HepG2 (cell line): ENCODE data around the gene GDA. TPM values are rescaled to one million over a fixed set of nuclear protein-coding genes. Genes with fewer than 3 reads are reported as not detected.

ENCODE experiments used
- ATAC-seq: fragments of 200-7000 bp; cut with Tn5 transposase; 3 replicates; pipeline ENCODE4 v1.9.1; 2020; ENCODE audit warnings: mild to moderate bottlenecking, moderate library complexity
- BruUV-seq: library from RNA; stranded (reverse); fragments of 400-500 nt; replicated peaks from 2 replicates; lab custom pipeline; 2021; lab: Mats Ljungman, UMichigan
- CTCF ChIA-PET: fragments of 300-600 bp; formaldehyde crosslinking; extraction: SDS; loops from one replicate; lab custom pipeline; 2021; ENCODE audit warnings: low total read pairs, inconsistent platforms, low intra/inter-chr PET ratio; lab: Yijun Ruan, JAX
- POLR2A ChIA-PET: fragments of 350-600 bp; sonication (Branson Sonifier 250); formaldehyde crosslinking; loops from one replicate; lab custom pipeline; 2020; ENCODE audit warnings: antibody characterized with exemption, inconsistent platforms; lab: Yijun Ruan, JAX
- DNase-seq: peaks from one replicate; pipeline ENCODE4 v3.0.0-alpha.2; 2015; ENCODE audit warnings: low spot score
- FAIRE-seq: peaks from 3 replicates; lab custom pipeline; 2011; peaks lifted over from hg19 to GRCh38; lab: Jason Lieb, UNC
- H2AFZ ChIP-seq: one replicate; pipeline ENCODE4 v1.6.1; 2011; ENCODE audit warnings: low read length, inconsistent platforms
- H3K27ac ChIP-seq: fragments of 300-600 bp; 3 replicates; pipeline ENCODE4 v1.8.0; 2011; ENCODE audit warnings: mixed run types, mild to moderate bottlenecking, mixed read lengths, low read length, inconsistent platforms; ENCODE audit not compliant: insufficient read depth; ENCODE audit errors: extremely low read length
- H3K27me3 ChIP-seq, 2 experiments: fragments of 200-600 bp in 1 of 2; 2 replicates in 1 of 2; 3 replicates in 1 of 2; pipeline versions ENCODE4 v1.6.0 to v1.8.0; 2011; ENCODE audit warnings: low read length in 2 of 2, mild to moderate bottlenecking in 2 of 2, moderate library complexity in 2 of 2, inconsistent platforms in 1 of 2; ENCODE audit not compliant: insufficient read depth in 2 of 2, control insufficient read depth in 1 of 2
- H3K36me3 ChIP-seq, 2 experiments: fragments of 200-600 bp in 1 of 2; replicated peaks in 1 of 2; 2 replicates in 1 of 2; 3 replicates in 1 of 2; pipeline versions ENCODE4 v1.5.1 to v1.8.0; 2011; ENCODE audit warnings: low read length in 2 of 2, inconsistent platforms in 1 of 2; ENCODE audit not compliant: insufficient read depth in 2 of 2, control insufficient read depth in 1 of 2
- H3K4me1 ChIP-seq: 2 replicates; pipeline ENCODE4 v1.5.1; 2012; ENCODE audit warnings: low read length, inconsistent platforms; ENCODE audit not compliant: insufficient read depth
- H3K4me2 ChIP-seq: 2 replicates; pipeline ENCODE4 v1.6.0; 2011; ENCODE audit warnings: low read depth, low read length, inconsistent platforms
- H3K4me3 ChIP-seq, 3 experiments: fragments of 200-600 bp in 1 of 3; sonication (generic), shearing (Covaris generic) in 1 of 3; replicated peaks in 1 of 3; 2 replicates each; pipeline ENCODE4 v1.5.1; 2011 to 2016; ENCODE audit warnings: low read length in 3 of 3, inconsistent platforms in 2 of 3, low read depth in 2 of 3, mild to moderate bottlenecking in 2 of 3, control low read depth in 1 of 3, mixed read lengths in 1 of 3; ENCODE audit not compliant: insufficient read depth in 1 of 3
- H3K79me2 ChIP-seq: one replicate; pipeline ENCODE4 v1.6.1; 2011; ENCODE audit warnings: low read length, inconsistent platforms; ENCODE audit not compliant: insufficient read depth
- H3K9ac ChIP-seq: 2 replicates; pipeline ENCODE4 v1.6.0; 2011; ENCODE audit warnings: mild to moderate bottlenecking, low read depth, low read length, inconsistent platforms; ENCODE audit not compliant: insufficient read depth
- H3K9me3 ChIP-seq: 2 replicates; pipeline ENCODE4 v1.5.1; 2012; ENCODE audit warnings: mild to moderate bottlenecking, low read length
- H4K20me1 ChIP-seq: 2 replicates; pipeline ENCODE4 v1.6.0; 2011; ENCODE audit warnings: inconsistent platforms, mild to moderate bottlenecking, low read length, moderate library complexity; ENCODE audit not compliant: insufficient read depth
- EP300 ChIP-seq, 3 experiments: sonication (generic) in 1 of 3; formaldehyde crosslinking in 1 of 3; IDR thresholded peaks; 2 replicates each; pipeline versions ENCODE4 v1.5.1 to v1.6.1; 2011 to 2020; ENCODE audit warnings: low read depth in 2 of 3, low read length in 2 of 3, borderline replicate concordance in 1 of 3, improper control_type of control experiment in 1 of 3, mild to moderate bottlenecking in 1 of 3, missing genetic modification reagents in 1 of 3, moderate library complexity in 1 of 3
- ETV5 ChIP-seq: IDR thresholded peaks from 2 replicates; pipeline ENCODE4 v1.6.1; 2018; ENCODE audit warnings: missing biosample characterization, missing genetic modification reagents, inconsistent platforms, borderline replicate concordance
- FOSL2 ChIP-seq: sonication (generic); formaldehyde crosslinking; IDR thresholded peaks from 2 replicates; pipeline ENCODE4 v1.4.0; 2020; ENCODE audit warnings: missing genetic modification reagents
- HOXA3 ChIP-seq: sonication (generic); formaldehyde crosslinking; IDR thresholded peaks from 2 replicates; pipeline ENCODE4 v1.5.0; 2020; ENCODE audit warnings: missing genetic modification reagents
- JDP2 ChIP-seq: sonication (generic); formaldehyde crosslinking; IDR thresholded peaks from 2 replicates; pipeline ENCODE4 v1.8.1; 2022; ENCODE audit warnings: missing genetic modification reagents, borderline replicate concordance
- MED1 ChIP-seq: sonication (generic); formaldehyde crosslinking; IDR thresholded peaks from 2 replicates; pipeline ENCODE4 v1.4.0; 2020; ENCODE audit warnings: missing genetic modification reagents
- MXD4 ChIP-seq: IDR thresholded peaks from 2 replicates; pipeline ENCODE4 v1.6.1; 2016; ENCODE audit warnings: mild to moderate bottlenecking, missing biosample characterization, missing genetic modification reagents
- PAF1 ChIP-seq: IDR thresholded peaks from 2 replicates; pipeline ENCODE4 v1.6.1; 2016; ENCODE audit warnings: missing genetic modification reagents, missing compliant biosample characterization
- RXRA ChIP-seq: sonication (generic); formaldehyde crosslinking; IDR thresholded peaks from 2 replicates; pipeline ENCODE4 v1.5.1; 2020; ENCODE audit warnings: missing genetic modification reagents
- SAP130 ChIP-seq: IDR thresholded peaks from 2 replicates; pipeline ENCODE4 v1.6.1; 2016; ENCODE audit warnings: low read depth
- SOX5 ChIP-seq: IDR thresholded peaks from 2 replicates; pipeline ENCODE4 v1.6.1; 2016; ENCODE audit warnings: borderline replicate concordance
- XBP1 ChIP-seq: sonication (generic); formaldehyde crosslinking; IDR thresholded peaks from 2 replicates; pipeline ENCODE4 v1.5.0; 2020; ENCODE audit warnings: missing genetic modification reagents
- WGBS: methylation state at CpG from one replicate; pipeline ENCODE4 v1.1.6; 2017; ENCODE audit warnings: low lambda C conversion rate; 5-methylcytosine and 5-hydroxymethylcytosine counted together
- in situ Hi-C: cut with HindIII; loops from 2 replicates; pipeline ENCODE4 v1.10.0; 2017; ENCODE audit warnings: low pct_unique_long_range_greater_than_20kb; ENCODE audit not compliant: extremely low pct_ligation_motif_present
- intact Hi-C: fragments of 100-400 bp; cut with micrococcal nuclease; formaldehyde crosslinking; loops from one replicate; pipeline ENCODE4 v1.10.0; 2022; ENCODE audit not compliant: unreplicated experiment
- polyA plus RNA-seq, 8 experiments: library from polyadenylated mRNA; depleted of rRNA in 3 of 8; stranded (reverse) in 7 of 8; unstranded in 1 of 8; fragments of >200 nt; fragmentation: Illumina TruSeq in 4 of 8; extraction: Trizol in 4 of 8; gene quantifications; 2 replicates each; pipeline versions ENCODE4 v1.2.1 to v1.2.3, GENCODE V29; 2011 to 2016; ENCODE audit warnings: low read depth in 4 of 8, missing spikeins in 1 of 8, mixed read lengths in 1 of 8; ENCODE audit not compliant: insufficient read depth in 1 of 8
- total RNA-seq, 5 experiments: library from RNA; depleted of rRNA; stranded (reverse); fragments of >200 nt; fragmentation: Illumina TruSeq; extraction: Trizol; gene quantifications; 2 replicates each; pipeline ENCODE4 v1.2.3, GENCODE V29; 2016; ENCODE audit warnings: low read depth in 1 of 5
- TF ChIP-seq, protein P1 (sequence below): IDR thresholded peaks from 2 replicates; pipeline ENCODE4 v1.6.1; 2012; ENCODE audit warnings: low read depth, low read length, improper control_type of control experiment
- TF ChIP-seq, protein P2 (sequence below), 2 experiments: sonication (generic) in 1 of 2; formaldehyde crosslinking in 1 of 2; IDR thresholded peaks; 2 replicates each; pipeline versions ENCODE4 v1.4.0 to v1.6.1; 2016 to 2020; ENCODE audit warnings: borderline replicate concordance in 1 of 2, low read depth in 1 of 2, mild to moderate bottlenecking in 1 of 2, missing genetic modification reagents in 1 of 2
- TF ChIP-seq, protein P3 (sequence below): IDR thresholded peaks from 2 replicates; pipeline ENCODE4 v1.4.0; 2020; ENCODE audit warnings: mild to moderate bottlenecking, missing genetic modification reagents

GDA gene
- total and polyA plus RNA-seq, 2 of the 13 experiments (the other 11 are each of a cell fraction or from before 2014, with no cell fraction given), result 0.15 to 0.99 TPM

DNA sequence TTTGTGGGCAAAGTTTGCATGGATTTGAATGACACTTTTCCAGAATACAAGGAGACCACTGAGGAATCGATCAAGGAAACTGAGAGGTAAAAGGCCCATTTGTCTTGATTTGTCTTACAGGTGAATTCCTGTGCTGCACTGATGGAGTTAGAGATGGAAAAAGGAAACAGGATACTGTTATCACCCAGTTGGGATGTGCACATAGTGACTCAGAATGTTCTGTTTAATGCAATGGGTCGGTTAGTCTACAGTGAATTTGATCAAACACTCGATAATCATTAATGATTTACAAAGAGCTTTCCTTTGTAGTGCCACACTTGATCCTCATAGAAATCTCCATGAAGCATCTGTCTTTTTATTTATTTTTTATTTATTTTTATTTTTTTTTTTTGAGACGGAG lies 64.7 kb downstream of the GDA start:
- no peak for FAIRE-seq
- TF ChIP-seq MED1 (CRISPR knock-in tag) (peak; percentile 53), RXRA (CRISPR knock-in tag) (no peak), EP300 (IDR thresholded peaks at IDR 0.05; ENCODE audit: low read depth in 2 of 2, low read length in 2 of 2) (peak in 1 of 2 experiments; percentile 47; a peak in 2 of 4 replicates), EP300 (CRISPR knock-in tag; IDR thresholded peaks at IDR 0.05; ENCODE audit: borderline replicate concordance) (no peak; the same call in 1 of the 2 replicates), HOXA3 (CRISPR knock-in tag) (no peak), MXD4 (CRISPR knock-in tag) (no peak), PAF1 (CRISPR knock-in tag) (no peak), JDP2 (CRISPR knock-in tag) (no peak), XBP1 (CRISPR knock-in tag) (no peak), FOSL2 (CRISPR knock-in tag) (peak; percentile 88), SAP130 (CRISPR knock-in tag) (0 out of 2 replicates have a peak, but pooled peaks have one; percentile 17), ETV5 (CRISPR knock-in tag) (peak; percentile 69; the same call in 1 of the 2 replicates), SOX5 (CRISPR knock-in tag) (peak; percentile 20; the same call in 1 of the 2 replicates)
- TF ChIP-seq, protein P1, sequence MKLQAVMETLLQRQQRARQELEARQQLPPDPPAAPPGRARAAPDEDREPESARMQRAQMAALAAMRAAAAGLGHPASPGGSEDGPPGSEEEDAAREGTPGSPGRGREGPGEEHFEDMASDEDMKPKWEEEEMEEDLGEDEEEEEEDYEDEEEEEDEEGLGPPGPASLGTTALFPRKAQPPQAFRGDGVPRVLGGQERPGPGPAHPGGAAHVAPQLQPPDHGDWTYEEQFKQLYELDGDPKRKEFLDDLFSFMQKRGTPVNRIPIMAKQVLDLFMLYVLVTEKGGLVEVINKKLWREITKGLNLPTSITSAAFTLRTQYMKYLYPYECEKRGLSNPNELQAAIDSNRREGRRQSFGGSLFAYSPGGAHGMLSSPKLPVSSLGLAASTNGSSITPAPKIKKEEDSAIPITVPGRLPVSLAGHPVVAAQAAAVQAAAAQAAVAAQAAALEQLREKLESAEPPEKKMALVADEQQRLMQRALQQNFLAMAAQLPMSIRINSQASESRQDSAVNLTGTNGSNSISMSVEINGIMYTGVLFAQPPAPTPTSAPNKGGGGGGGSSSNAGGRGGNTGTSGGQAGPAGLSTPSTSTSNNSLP, result peak; percentile 53; the same call in 1 of the 2 replicates
- TF ChIP-seq, protein P2, sequence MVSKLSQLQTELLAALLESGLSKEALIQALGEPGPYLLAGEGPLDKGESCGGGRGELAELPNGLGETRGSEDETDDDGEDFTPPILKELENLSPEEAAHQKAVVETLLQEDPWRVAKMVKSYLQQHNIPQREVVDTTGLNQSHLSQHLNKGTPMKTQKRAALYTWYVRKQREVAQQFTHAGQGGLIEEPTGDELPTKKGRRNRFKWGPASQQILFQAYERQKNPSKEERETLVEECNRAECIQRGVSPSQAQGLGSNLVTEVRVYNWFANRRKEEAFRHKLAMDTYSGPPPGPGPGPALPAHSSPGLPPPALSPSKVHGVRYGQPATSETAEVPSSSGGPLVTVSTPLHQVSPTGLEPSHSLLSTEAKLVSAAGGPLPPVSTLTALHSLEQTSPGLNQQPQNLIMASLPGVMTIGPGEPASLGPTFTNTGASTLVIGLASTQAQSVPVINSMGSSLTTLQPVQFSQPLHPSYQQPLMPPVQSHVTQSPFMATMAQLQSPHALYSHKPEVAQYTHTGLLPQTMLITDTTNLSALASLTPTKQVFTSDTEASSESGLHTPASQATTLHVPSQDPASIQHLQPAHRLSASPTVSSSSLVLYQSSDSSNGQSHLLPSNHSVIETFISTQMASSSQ (IDR thresholded peaks at IDR 0.05; ENCODE audit: low read depth), result peak; percentile 84
- TF ChIP-seq, protein P2 (CRISPR knock-in tag; IDR thresholded peaks at IDR 0.05; ENCODE audit: borderline replicate concordance), result 0 out of 2 replicates have a peak, but pooled peaks have one; percentile 19
- TF ChIP-seq, protein P3, sequence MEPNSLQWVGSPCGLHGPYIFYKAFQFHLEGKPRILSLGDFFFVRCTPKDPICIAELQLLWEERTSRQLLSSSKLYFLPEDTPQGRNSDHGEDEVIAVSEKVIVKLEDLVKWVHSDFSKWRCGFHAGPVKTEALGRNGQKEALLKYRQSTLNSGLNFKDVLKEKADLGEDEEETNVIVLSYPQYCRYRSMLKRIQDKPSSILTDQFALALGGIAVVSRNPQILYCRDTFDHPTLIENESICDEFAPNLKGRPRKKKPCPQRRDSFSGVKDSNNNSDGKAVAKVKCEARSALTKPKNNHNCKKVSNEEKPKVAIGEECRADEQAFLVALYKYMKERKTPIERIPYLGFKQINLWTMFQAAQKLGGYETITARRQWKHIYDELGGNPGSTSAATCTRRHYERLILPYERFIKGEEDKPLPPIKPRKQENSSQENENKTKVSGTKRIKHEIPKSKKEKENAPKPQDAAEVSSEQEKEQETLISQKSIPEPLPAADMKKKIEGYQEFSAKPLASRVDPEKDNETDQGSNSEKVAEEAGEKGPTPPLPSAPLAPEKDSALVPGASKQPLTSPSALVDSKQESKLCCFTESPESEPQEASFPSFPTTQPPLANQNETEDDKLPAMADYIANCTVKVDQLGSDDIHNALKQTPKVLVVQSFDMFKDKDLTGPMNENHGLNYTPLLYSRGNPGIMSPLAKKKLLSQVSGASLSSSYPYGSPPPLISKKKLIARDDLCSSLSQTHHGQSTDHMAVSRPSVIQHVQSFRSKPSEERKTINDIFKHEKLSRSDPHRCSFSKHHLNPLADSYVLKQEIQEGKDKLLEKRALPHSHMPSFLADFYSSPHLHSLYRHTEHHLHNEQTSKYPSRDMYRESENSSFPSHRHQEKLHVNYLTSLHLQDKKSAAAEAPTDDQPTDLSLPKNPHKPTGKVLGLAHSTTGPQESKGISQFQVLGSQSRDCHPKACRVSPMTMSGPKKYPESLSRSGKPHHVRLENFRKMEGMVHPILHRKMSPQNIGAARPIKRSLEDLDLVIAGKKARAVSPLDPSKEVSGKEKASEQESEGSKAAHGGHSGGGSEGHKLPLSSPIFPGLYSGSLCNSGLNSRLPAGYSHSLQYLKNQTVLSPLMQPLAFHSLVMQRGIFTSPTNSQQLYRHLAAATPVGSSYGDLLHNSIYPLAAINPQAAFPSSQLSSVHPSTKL (CRISPR knock-in tag), result 0 out of 2 replicates have a peak, but pooled peaks have one; percentile 20

More for the DNA sequence above, 64.7 kb downstream of the GDA start:
- ATAC-seq (peak; percentile 84), DNase-seq (peak; percentile 52)
- Histone ChIP-seq H3K4me1 (peaks cover 21% of the 10 kb centered on the region; the same call in 1 of the 2 replicates), H3K9ac (no peak overlapping the region), H3K4me2 (no peak overlapping the region), H3K9me3 (no peaks in the 10 kb centered on the region), H4K20me1 (no peaks in the 10 kb centered on the region), H3K27me3 (no peaks in the 10 kb centered on the region), H3K4me3 (no peak overlapping the region), H3K27ac (no peak overlapping the region), H3K36me3 (no peaks in the 10 kb centered on the region), H2AFZ (no peak overlapping the region), H3K79me2 (no peaks in the 10 kb centered on the region)
- in situ Hi-C loops, result no loop called here
- WGBS, result 32% methylated on average over 4 of the region's 4 CpGs
- POLR2A ChIA-PET, result no interaction called here
- BruUV-seq, result no TSS peak
- intact Hi-C loops, result no loop called here
- CTCF ChIA-PET, result no interaction called here
